Measurements from ENCODE around the gene ARHGAP18. TPM values are rescaled to one million over a fixed set of nuclear protein-coding genes. Genes with fewer than 3 reads are reported as not detected.
A peak's percentile ranks its signal among the peaks of the same experiment; 100 is the strongest.

The ARHGAP18 gene
- total and polyA plus RNA-seq, 2 of the 13 experiments (the other 11 are each of a cell fraction or from before 2014, with no cell fraction given) = 58.2 to 115 TPM

- no peak for TF ChIP-seq ZNF597 (CRISPR knock-in tag; IDR thresholded peaks at IDR 0.05)
- 0 out of 2 replicates have a peak, but pooled peaks have one; percentile 71 for TF ChIP-seq ZNF142 (CRISPR knock-in tag; IDR thresholded peaks at IDR 0.05)
- TF ChIP-seq ATM (IDR thresholded peaks at IDR 0.05; ENCODE audit: borderline replicate concordance) = no peak
- TF ChIP-seq FOSL1 (CRISPR knock-in tag; IDR thresholded peaks at IDR 0.05; ENCODE audit: borderline replicate concordance) = no peak
- peak; percentile 53; the same call in 1 of the 2 replicates for TF ChIP-seq BRCA1 (CRISPR knock-in tag; IDR thresholded peaks at IDR 0.05)
- no peak; the same call in 1 of the 2 replicates for TF ChIP-seq RELA (CRISPR knock-in tag; IDR thresholded peaks at IDR 0.05)
- TF ChIP-seq YEATS4 (CRISPR knock-in tag; IDR thresholded peaks at IDR 0.05; ENCODE audit: borderline replicate concordance) = peak; percentile 78
- peak; percentile 20; the same call in 1 of the 2 replicates for TF ChIP-seq ZC3H4 (CRISPR knock-in tag; IDR thresholded peaks at IDR 0.05; ENCODE audit: borderline replicate concordance)
- peak; percentile 96 for TF ChIP-seq HOMEZ (CRISPR knock-in tag; IDR thresholded peaks at IDR 0.05; ENCODE audit: low read depth)
- TF ChIP-seq ZNF616 (CRISPR knock-in tag; IDR thresholded peaks at IDR 0.05; ENCODE audit: low read depth) = peak; percentile 71; the same call in 1 of the 2 replicates
- TF ChIP-seq ZBTB2 (CRISPR knock-in tag; IDR thresholded peaks at IDR 0.05; ENCODE audit: low read depth) = no peak
- no peak; the same call in 1 of the 2 replicates for TF ChIP-seq ZNF737 (CRISPR knock-in tag; IDR thresholded peaks at IDR 0.05; ENCODE audit: borderline replicate concordance)
- no peak for TF ChIP-seq SIX4 (CRISPR knock-in tag; IDR thresholded peaks at IDR 0.05)
Observed at GRCh38 chr6:129709769-129710449, at the start of gene ARHGAP18 (continued).
